ENCODE data around the gene MMP26. TPM values are rescaled to one million over a fixed set of nuclear protein-coding genes. Genes with fewer than 3 reads are reported as not detected.

Gene MMP26
- total and polyA plus RNA-seq, 3 experiments from 2014 or later: not detected

GRCh38 chr11:4751201-4751600 lies 46.6 kb downstream of the MMP26 start:
- H3K4me1 ChIP-seq (ENCODE audit: insufficient read depth, low read length): no peaks in the 10 kb centered on the region
- Mint-ChIP-seq H3K27me3 (peaks cover 4 to 25% of the 10 kb centered on the region in 2 donors), H3K36me3 (no peaks in the 10 kb centered on the region), H3K27ac (no peak overlapping the region), H3K4me1 (no peaks in the 10 kb centered on the region), H3K4me3 (no peak overlapping the region), H3K9me3 (no peaks in the 10 kb centered on the region)
- no peak overlapping the region for H3K27ac ChIP-seq (ENCODE audit: low read depth, low read length)
- no peaks in the 10 kb centered on the region for H3K27me3 ChIP-seq (ENCODE audit: insufficient read depth, low read length, poor library complexity, severe bottlenecking)
- H3K9me3 ChIP-seq (ENCODE audit: low read length): no peaks in the 10 kb centered on the region
- ChIA-PET POLR2A (no interaction called here), CTCF (no interaction called here)
- no peak overlapping the region for H3K4me3 ChIP-seq (ENCODE audit: low read length)
- H3K36me3 ChIP-seq (ENCODE audit: insufficient read depth, low read length): no peaks in the 10 kb centered on the region
- no peak for DNase-seq

Other genes with a start within 250 kb of the MMP26 start
- gene OR52K1, start 222.1 kb upstream of the MMP26 start, total RNA-seq: not detected
- not detected for gene OR52K1, start 222.1 kb upstream of the MMP26 start, polyA plus RNA-seq
- not detected for gene OR52M1, start 159.6 kb upstream of the MMP26 start, total RNA-seq
- gene OR52M1, start 159.6 kb upstream of the MMP26 start, polyA plus RNA-seq: not detected
- gene OR52I2, start 123.0 kb upstream of the MMP26 start, total RNA-seq: not detected
- not detected for gene OR52I2, start 123.0 kb upstream of the MMP26 start, polyA plus RNA-seq
- gene OR52I1, start 110.7 kb upstream of the MMP26 start, total RNA-seq: not detected
- gene OR52I1, start 110.7 kb upstream of the MMP26 start, polyA plus RNA-seq: not detected
- gene TRIM68, start 96.6 kb upstream of the MMP26 start, total RNA-seq: 10 to 100 TPM; 11.8 to 12.2 TPM
- gene TRIM68, start 96.6 kb upstream of the MMP26 start, polyA plus RNA-seq: 14.9 TPM
- not detected for gene OR51D1, start 67.3 kb upstream of the MMP26 start, total RNA-seq
- not detected for gene OR51D1, start 67.3 kb upstream of the MMP26 start, polyA plus RNA-seq
- gene OR51E1, start 60.8 kb upstream of the MMP26 start, total RNA-seq: not detected
- not detected for gene OR51E1, start 60.8 kb upstream of the MMP26 start, polyA plus RNA-seq
- gene OR51E2, start 6.9 kb upstream of the MMP26 start, total RNA-seq: not detected
- not detected for gene OR51E2, start 6.9 kb upstream of the MMP26 start, polyA plus RNA-seq
- gene OR51F1, start 65.2 kb downstream of the MMP26 start, total RNA-seq: not detected
- gene OR51F1, start 65.2 kb downstream of the MMP26 start, polyA plus RNA-seq: not detected
- gene OR52R1, start 99.6 kb downstream of the MMP26 start, total RNA-seq: not detected
- not detected for gene OR52R1, start 99.6 kb downstream of the MMP26 start, polyA plus RNA-seq
- gene OR51F2, start 116.5 kb downstream of the MMP26 start, total RNA-seq: not detected
- not detected for gene OR51F2, start 116.5 kb downstream of the MMP26 start, polyA plus RNA-seq
- gene OR51S1, start 144.4 kb downstream of the MMP26 start, total RNA-seq: not detected
- not detected for gene OR51S1, start 144.4 kb downstream of the MMP26 start, polyA plus RNA-seq
- not detected for gene OR51T1, start 177.1 kb downstream of the MMP26 start, total RNA-seq
- gene OR51T1, start 177.1 kb downstream of the MMP26 start, polyA plus RNA-seq: not detected
- not detected for gene OR51A7, start 199.0 kb downstream of the MMP26 start, total RNA-seq
- not detected for gene OR51A7, start 199.0 kb downstream of the MMP26 start, polyA plus RNA-seq
- gene OR51G2, start 214.6 kb downstream of the MMP26 start, total RNA-seq: not detected
- not detected for gene OR51G2, start 214.6 kb downstream of the MMP26 start, polyA plus RNA-seq
- not detected for gene OR51G1, start 219.6 kb downstream of the MMP26 start, total RNA-seq
- gene OR51G1, start 219.6 kb downstream of the MMP26 start, polyA plus RNA-seq: not detected
- not detected for gene OR51A4, start 242.8 kb downstream of the MMP26 start, total RNA-seq
- gene OR51A4, start 242.8 kb downstream of the MMP26 start, polyA plus RNA-seq: not detected